ENCODE measurements around the gene HDAC4.

DNA sequence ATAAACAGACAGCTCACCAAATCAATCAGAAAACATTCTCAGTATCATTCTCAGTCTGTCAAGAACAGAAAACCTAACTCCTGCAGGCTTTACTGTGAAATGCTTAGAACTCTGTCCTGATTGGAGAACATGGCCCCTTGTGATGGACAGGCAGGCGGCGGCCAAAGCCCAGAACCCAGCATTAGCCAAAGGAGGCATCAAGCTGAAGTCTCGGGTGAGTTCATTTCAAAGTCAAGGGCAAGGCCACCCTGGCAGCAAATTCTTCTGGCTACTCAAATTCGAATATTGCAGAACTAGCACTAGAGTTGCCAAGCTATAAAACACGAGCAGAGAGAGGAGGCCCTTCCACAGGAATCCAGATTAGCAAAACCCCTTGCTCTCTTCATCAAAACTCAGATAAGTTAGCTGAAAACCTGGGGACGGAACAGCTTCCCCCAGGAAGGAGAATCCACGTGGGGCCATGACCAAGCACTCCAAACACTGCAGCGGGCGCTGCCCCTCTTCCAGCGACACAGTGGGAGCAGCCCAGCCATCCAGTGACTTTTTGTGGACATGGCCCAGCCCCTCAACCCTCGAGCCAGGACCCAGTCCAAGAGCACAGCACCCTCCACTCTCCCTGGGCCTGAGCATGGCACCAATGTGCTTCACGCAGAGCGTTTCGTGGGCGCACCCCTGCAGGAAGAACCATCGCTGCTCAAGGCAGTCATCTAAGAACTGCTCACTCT lies 98.6 kb downstream of the HDAC4 start:
- TF ChIP-seq, protein P1, sequence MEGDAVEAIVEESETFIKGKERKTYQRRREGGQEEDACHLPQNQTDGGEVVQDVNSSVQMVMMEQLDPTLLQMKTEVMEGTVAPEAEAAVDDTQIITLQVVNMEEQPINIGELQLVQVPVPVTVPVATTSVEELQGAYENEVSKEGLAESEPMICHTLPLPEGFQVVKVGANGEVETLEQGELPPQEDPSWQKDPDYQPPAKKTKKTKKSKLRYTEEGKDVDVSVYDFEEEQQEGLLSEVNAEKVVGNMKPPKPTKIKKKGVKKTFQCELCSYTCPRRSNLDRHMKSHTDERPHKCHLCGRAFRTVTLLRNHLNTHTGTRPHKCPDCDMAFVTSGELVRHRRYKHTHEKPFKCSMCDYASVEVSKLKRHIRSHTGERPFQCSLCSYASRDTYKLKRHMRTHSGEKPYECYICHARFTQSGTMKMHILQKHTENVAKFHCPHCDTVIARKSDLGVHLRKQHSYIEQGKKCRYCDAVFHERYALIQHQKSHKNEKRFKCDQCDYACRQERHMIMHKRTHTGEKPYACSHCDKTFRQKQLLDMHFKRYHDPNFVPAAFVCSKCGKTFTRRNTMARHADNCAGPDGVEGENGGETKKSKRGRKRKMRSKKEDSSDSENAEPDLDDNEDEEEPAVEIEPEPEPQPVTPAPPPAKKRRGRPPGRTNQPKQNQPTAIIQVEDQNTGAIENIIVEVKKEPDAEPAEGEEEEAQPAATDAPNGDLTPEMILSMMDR (IDR thresholded peaks at IDR 0.05) = no peak
- TF ChIP-seq EZH2 (IDR thresholded peaks at IDR 0.05; ENCODE audit: borderline replicate concordance, insufficient read depth, low read depth, low read length, poor library complexity, severe bottlenecking) = no peak
